ENCODE data around the gene TIMMDC1. TPM values are rescaled to one million over a fixed set of nuclear protein-coding genes. Genes with fewer than 3 reads are reported as not detected.

Gene TIMMDC1
- total and polyA plus RNA-seq, 10 of the 15 experiments (the other 5 are each of a cell fraction or from before 2014, with no cell fraction given) = 55.9 to 146 (median 72.1) TPM

GRCh38 chr3:119559441-119559963 lies 61.2 kb downstream of the TIMMDC1 start, which contains the start of gene CD80 (continued):
- TF ChIP-seq ZBTB33 (IDR thresholded peaks at IDR 0.05) = no peak
- TF ChIP-seq LARP7 (IDR thresholded peaks at IDR 0.05) = no peak
- TF ChIP-seq SREBF2 (IDR thresholded peaks at IDR 0.05; ENCODE audit: low read length) = no peak
- TF ChIP-seq SIN3A (IDR thresholded peaks at IDR 0.05; ENCODE audit: low read depth, low read length) = no peak; the same call in 1 of the 2 replicates
- TF ChIP-seq ETV6 (conservative IDR thresholded peaks at IDR 0.05 in 1 of 2, IDR thresholded peaks at IDR 0.05 in 1 of 2; ENCODE audit: borderline replicate concordance in 1 of 2, low read depth in 1 of 2) = no peak
- TF ChIP-seq HCFC1 (IDR thresholded peaks at IDR 0.05; ENCODE audit: low read length) = 0 out of 2 replicates have a peak, but pooled peaks have one; percentile 15
- peak; percentile 63 for TF ChIP-seq SKIL (IDR thresholded peaks at IDR 0.05; ENCODE audit: low read depth, poor library complexity, severe bottlenecking)
- no peak for TF ChIP-seq EGR1 (IDR thresholded peaks at IDR 0.05; ENCODE audit: borderline replicate concordance in 1 of 2, low read depth in 2 of 2, low read length in 2 of 2)
- no peak for TF ChIP-seq WRNIP1 (IDR thresholded peaks at IDR 0.05; ENCODE audit: borderline replicate concordance, low read depth, low read length)
- no peak for TF ChIP-seq CREM (IDR thresholded peaks at IDR 0.05; ENCODE audit: low read depth)
- TF ChIP-seq ZNF622 (IDR thresholded peaks at IDR 0.05) = no peak
- no peak for TF ChIP-seq TCF7 (IDR thresholded peaks at IDR 0.05; ENCODE audit: borderline replicate concordance)

Data from GM12878 (cell line).